WERI-Rb-1 (cell line): Measurements from ENCODE around the gene OR51A4.
"Not testable (repeated sequence)": the region's sequence is repeated elsewhere in the genome, so short reads cannot be mapped to it uniquely, and the experiment has no call there.

Experiments
- DNase-seq: peaks from one replicate; pipeline ENCODE4 v3.0.0-alpha.2; 2020
- H3K27ac ChIP-seq: fragments of 250-450 bp; sonication (Bioruptor Pico); 2 replicates; pipeline ENCODE4 v1.5.1; 2020; ENCODE audit warnings: mild to moderate bottlenecking, moderate library complexity
- H3K27me3 ChIP-seq: fragments of 250-450 bp; sonication (Bioruptor Pico); 2 replicates; pipeline ENCODE4 v1.5.1; 2021; ENCODE audit warnings: mild to moderate bottlenecking, low read depth, moderate library complexity; ENCODE audit not compliant: insufficient read depth, severe bottlenecking
- H3K36me3 ChIP-seq: fragments of 250-450 bp; sonication (Bioruptor Pico); 2 replicates; pipeline ENCODE4 v1.5.1; 2020; ENCODE audit warnings: mild to moderate bottlenecking, moderate library complexity
- H3K4me3 ChIP-seq: 2 replicates; pipeline ENCODE4 v1.5.1; 2011; ENCODE audit warnings: low read depth, mild to moderate bottlenecking, control low read depth, low read length
- H3K9me3 ChIP-seq: fragments of 250-450 bp; sonication (Bioruptor Pico); 2 replicates; pipeline ENCODE4 v1.5.1; 2021; ENCODE audit warnings: mild to moderate bottlenecking, moderate library complexity; ENCODE audit not compliant: severe bottlenecking
- TF ChIP-seq, protein P1 (sequence below): IDR thresholded peaks from 2 replicates; pipeline ENCODE4 v1.5.1; 2011; ENCODE audit warnings: low read depth, mild to moderate bottlenecking, control low read depth, inconsistent platforms, low read length

Gene OR51A4

DNA sequence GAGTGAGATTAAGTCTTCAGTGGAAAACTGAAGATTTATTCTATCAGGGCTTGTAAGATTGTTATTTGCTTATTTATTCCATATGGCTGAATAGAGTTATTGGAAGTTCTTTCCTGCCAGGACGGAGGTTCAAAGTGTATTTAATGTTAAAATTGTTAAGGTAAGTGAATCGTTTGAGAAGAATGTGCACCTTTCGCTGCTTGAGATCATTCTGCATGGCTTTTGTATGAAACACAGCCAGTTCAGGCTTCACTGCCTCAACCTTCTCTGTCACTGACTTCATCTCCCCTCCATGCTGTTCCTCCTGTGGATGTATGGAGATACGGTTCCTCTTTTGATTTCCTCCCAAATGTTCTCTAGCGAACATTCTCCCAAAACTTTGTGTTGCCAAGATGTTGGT lies 28.0 kb upstream of the OR51A4 start:
- TF ChIP-seq, protein P1, sequence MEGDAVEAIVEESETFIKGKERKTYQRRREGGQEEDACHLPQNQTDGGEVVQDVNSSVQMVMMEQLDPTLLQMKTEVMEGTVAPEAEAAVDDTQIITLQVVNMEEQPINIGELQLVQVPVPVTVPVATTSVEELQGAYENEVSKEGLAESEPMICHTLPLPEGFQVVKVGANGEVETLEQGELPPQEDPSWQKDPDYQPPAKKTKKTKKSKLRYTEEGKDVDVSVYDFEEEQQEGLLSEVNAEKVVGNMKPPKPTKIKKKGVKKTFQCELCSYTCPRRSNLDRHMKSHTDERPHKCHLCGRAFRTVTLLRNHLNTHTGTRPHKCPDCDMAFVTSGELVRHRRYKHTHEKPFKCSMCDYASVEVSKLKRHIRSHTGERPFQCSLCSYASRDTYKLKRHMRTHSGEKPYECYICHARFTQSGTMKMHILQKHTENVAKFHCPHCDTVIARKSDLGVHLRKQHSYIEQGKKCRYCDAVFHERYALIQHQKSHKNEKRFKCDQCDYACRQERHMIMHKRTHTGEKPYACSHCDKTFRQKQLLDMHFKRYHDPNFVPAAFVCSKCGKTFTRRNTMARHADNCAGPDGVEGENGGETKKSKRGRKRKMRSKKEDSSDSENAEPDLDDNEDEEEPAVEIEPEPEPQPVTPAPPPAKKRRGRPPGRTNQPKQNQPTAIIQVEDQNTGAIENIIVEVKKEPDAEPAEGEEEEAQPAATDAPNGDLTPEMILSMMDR, result no peak
- Histone ChIP-seq H3K4me3 (no peak overlapping the region), H3K36me3 (no peaks in the 10 kb centered on the region), H3K27me3 (peaks cover 26% of the 10 kb centered on the region), H3K9me3 (no peaks in the 10 kb centered on the region), H3K27ac (no peak overlapping the region)
- DNase-seq, result no peak

GRCh38 chr11:4962816-4963215 lies 15.4 kb upstream of the OR51A4 start:
- TF ChIP-seq, protein P1, result no peak
- no peaks in the 10 kb centered on the region for H3K36me3 ChIP-seq
- peaks cover 48% of the 10 kb centered on the region for H3K27me3 ChIP-seq
- DNase-seq, result no peak
- H3K9me3 ChIP-seq, result no peaks in the 10 kb centered on the region
- H3K4me3 ChIP-seq, result no peak overlapping the region
- no peak overlapping the region for H3K27ac ChIP-seq

- Histone ChIP-seq H3K27me3 (peaks cover 43% of the 10 kb centered on the region), H3K9me3 (no peaks in the 10 kb centered on the region), H3K27ac (no peak overlapping the region), H3K4me3 (no peak overlapping the region), H3K36me3 (no peaks in the 10 kb centered on the region)
- TF ChIP-seq, protein P1, result no peak
- no peak for DNase-seq
Observed at GRCh38 chr11:4960877-4961276, 13.5 kb upstream of the OR51A4 start.

- Histone ChIP-seq H3K36me3 (no peaks in the 10 kb centered on the region), H3K27ac (no peak overlapping the region), H3K4me3 (no peak overlapping the region), H3K9me3 (no peaks in the 10 kb centered on the region), H3K27me3 (peaks cover 25% of the 10 kb centered on the region)
- DNase-seq, result no peak
- TF ChIP-seq, protein P1, result no peak
Observed at GRCh38 chr11:4957396-4957795, 10.0 kb upstream of the OR51A4 start.

- H3K4me3 ChIP-seq, DNase-seq, H3K36me3 ChIP-seq, H3K27ac ChIP-seq, H3K9me3 ChIP-seq: not testable (repeated sequence)
- H3K27me3 ChIP-seq, result peaks cover 12% of the 10 kb centered on the region
Observed at GRCh38 chr11:4955613-4956012, 8.2 kb upstream of the OR51A4 start, which contains the start of gene OR51A2. Gene OR51A2, minus strand, starts transcription at chr11:4955713. Its CDS starts 0 bp downstream, at chr11:4955713.

- no peak overlapping the region for H3K4me3 ChIP-seq
- TF ChIP-seq, protein P1, result no peak
- DNase-seq, result no peak
Observed at GRCh38 chr11:4936745-4937144, 10.7 kb downstream of the OR51A4 start.

More at GRCh38 chr11:4936745-4937144, 10.7 kb downstream of the OR51A4 start:
- Histone ChIP-seq H3K27me3 (peaks cover 38% of the 10 kb centered on the region), H3K9me3 (no peaks in the 10 kb centered on the region), H3K36me3 (no peaks in the 10 kb centered on the region), H3K27ac (no peak overlapping the region)
